Stimulated activated CD8-positive, alpha-beta memory T cell treated with anti-CD3 and anti-CD28 coated beads, Interleukin-4, amount 100 ng/mL, for 24 hours (primary cell): ENCODE data around the gene TMEM63B.
A peak's percentile ranks its signal among the peaks of the same experiment; 100 is the strongest.
"Not testable (repeated sequence)": the region's sequence is repeated elsewhere in the genome, so short reads cannot be mapped to it uniquely, and the experiment has no call there.

Experiments
- DNase-seq: peaks from one replicate; pipeline ENCODE4 v3.0.0-alpha.2; 2020; ENCODE audit warnings: low read depth

The TMEM63B gene

GRCh38 chr6:44127186-44128019 is at the start of gene TMEM63B, which contains the start of gene MRPL14:
TMEM63B (plus strand) TSS chr6:44127554; CDS start chr6:44134585, 7,031 bp downstream.
MRPL14 (minus strand) TSS chr6:44127452; CDS start chr6:44116611, 10,841 bp downstream.
- DNase-seq = peak; percentile 86

GRCh38 chr6:44078219-44078826 is 49.0 kb upstream of the TMEM63B start:
- no peak for DNase-seq

GRCh38 chr6:44078827-44079671 is 48.3 kb upstream of the TMEM63B start:
- DNase-seq = peak; percentile 48

- no peak for DNase-seq
Observed at GRCh38 chr6:44079672-44080071, 47.7 kb upstream of the TMEM63B start.

GRCh38 chr6:44080561-44081521 is 46.5 kb upstream of the TMEM63B start:
- no peak for DNase-seq

- no peak for DNase-seq
Observed at GRCh38 chr6:44081753-44082152, 45.6 kb upstream of the TMEM63B start.

- DNase-seq = no peak
Observed at GRCh38 chr6:44082872-44083321, 44.5 kb upstream of the TMEM63B start.

- no peak for DNase-seq
Observed at GRCh38 chr6:44084231-44085014, 42.9 kb upstream of the TMEM63B start.

GRCh38 chr6:44085219-44085618 is 42.1 kb upstream of the TMEM63B start:
- no peak for DNase-seq

GRCh38 chr6:44086931-44087574 is 40.3 kb upstream of the TMEM63B start:
- DNase-seq = no peak

GRCh38 chr6:44087623-44088022 is 39.7 kb upstream of the TMEM63B start:
- DNase-seq = no peak

GRCh38 chr6:44088827-44089590 is 38.3 kb upstream of the TMEM63B start:
- DNase-seq = no peak

GRCh38 chr6:44090465-44090864 is 36.9 kb upstream of the TMEM63B start:
- DNase-seq = no peak

- DNase-seq = not testable (repeated sequence)
Observed at GRCh38 chr6:44091356-44091755, 36.0 kb upstream of the TMEM63B start.

- no peak for DNase-seq
Observed at GRCh38 chr6:44091981-44092884, 35.1 kb upstream of the TMEM63B start.

- no peak for DNase-seq
Observed at GRCh38 chr6:44093066-44093465, 34.3 kb upstream of the TMEM63B start.

GRCh38 chr6:44093750-44094402 is 33.5 kb upstream of the TMEM63B start:
- no peak for DNase-seq
